ENCODE measurements around the gene PIM3. TPM values are rescaled to one million over a fixed set of nuclear protein-coding genes. Genes with fewer than 3 reads are reported as not detected.

The PIM3 gene
- total RNA-seq, 1 donor from 2014 or later = 97.2 TPM

GRCh38 chr22:49954991-49955580 is 5.5 kb upstream of the PIM3 start:
- no peak overlapping the region for H3K4me3 ChIP-seq
- intact Hi-C loops (cut with DNase I) = no loop called here
- no peaks in the 10 kb centered on the region for H3K27me3 ChIP-seq
- H3K36me3 ChIP-seq = no peaks in the 10 kb centered on the region
- H3K27ac ChIP-seq = no peak overlapping the region
- no peaks in the 10 kb centered on the region for H3K9me3 ChIP-seq
- no peak for DNase-seq (ENCODE audit: extremely low spot score in 2 of 2)
- peaks cover 50% of the 10 kb centered on the region for H3K4me1 ChIP-seq
- TF ChIP-seq POLR2A (IDR thresholded peaks at IDR 0.05) (no peak), POLR2AphosphoS5 (IDR thresholded peaks at IDR 0.05; ENCODE audit: insufficient read depth in 1 of 2, low read depth in 1 of 2) (no peak), CTCF (IDR thresholded peaks at IDR 0.05) (no peak)

DNA sequence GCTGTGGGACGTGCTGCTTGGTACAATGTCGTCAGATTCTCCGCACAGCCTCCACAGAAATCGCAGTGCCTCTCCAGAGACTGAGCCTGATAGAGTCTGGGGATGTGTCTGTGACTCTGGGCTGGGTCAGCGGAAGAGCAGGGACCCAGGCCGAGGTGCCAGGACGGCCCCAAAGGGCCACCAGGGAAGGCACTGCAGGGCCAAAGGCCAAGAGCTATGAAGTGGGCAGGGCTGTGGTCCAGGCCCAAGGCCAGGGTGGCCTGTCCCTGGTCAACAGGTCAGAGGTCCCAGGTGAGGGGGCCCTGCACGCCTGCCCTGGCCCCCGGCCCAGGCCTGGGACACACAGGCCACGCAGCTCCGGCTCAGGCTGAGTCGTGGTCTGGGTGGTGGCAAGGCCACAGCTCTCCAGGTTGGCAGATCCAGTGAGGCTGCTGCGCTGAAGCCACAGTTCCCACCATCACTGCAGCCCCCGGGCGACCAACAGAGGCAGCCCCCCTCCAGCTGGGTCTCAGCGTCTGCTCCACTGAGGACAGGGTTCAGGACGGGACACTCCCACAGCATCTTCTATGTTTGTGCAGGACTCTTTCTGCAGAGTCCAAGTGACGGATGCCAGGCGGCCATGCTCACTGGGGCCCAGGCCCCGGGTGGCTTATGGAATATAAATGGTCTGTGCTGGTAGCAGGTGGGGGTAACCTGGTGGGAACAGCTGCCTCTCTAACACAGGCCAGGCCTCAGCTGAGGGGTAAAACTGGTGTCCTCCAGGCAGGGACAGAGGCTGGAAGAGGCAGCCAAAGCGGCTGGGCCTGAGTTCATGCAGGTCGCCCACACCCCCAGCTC is 4.8 kb upstream of the PIM3 start:
- Histone ChIP-seq H3K9me3 (no peaks in the 10 kb centered on the region), H3K4me3 (no peak overlapping the region), H3K27ac (no peak overlapping the region), H3K4me1 (peaks cover 43% of the 10 kb centered on the region), H3K27me3 (no peaks in the 10 kb centered on the region), H3K36me3 (no peaks in the 10 kb centered on the region)
- no peak for DNase-seq (ENCODE audit: extremely low spot score in 2 of 2)
- TF ChIP-seq CTCF (IDR thresholded peaks at IDR 0.05) = no peak
- no peak for TF ChIP-seq POLR2A (IDR thresholded peaks at IDR 0.05)
- no peak for TF ChIP-seq POLR2AphosphoS5 (IDR thresholded peaks at IDR 0.05; ENCODE audit: insufficient read depth in 1 of 2, low read depth in 1 of 2)
- intact Hi-C loops (cut with DNase I) = no loop called here

- no peaks in the 10 kb centered on the region for H3K9me3 ChIP-seq
- no peak for DNase-seq (ENCODE audit: extremely low spot score in 2 of 2)
- no peak overlapping the region for H3K27ac ChIP-seq
- H3K36me3 ChIP-seq = peaks cover 0 to 1% of the 10 kb centered on the region in 2 donors
- no peak for TF ChIP-seq POLR2AphosphoS5 (IDR thresholded peaks at IDR 0.05; ENCODE audit: insufficient read depth in 1 of 2, low read depth in 1 of 2)
- TF ChIP-seq CTCF (IDR thresholded peaks at IDR 0.05) = no peak
- TF ChIP-seq POLR2A (IDR thresholded peaks at IDR 0.05) = no peak
- H3K4me1 ChIP-seq = peaks cover 40% of the 10 kb centered on the region
- no peak overlapping the region for H3K4me3 ChIP-seq
- no peaks in the 10 kb centered on the region for H3K27me3 ChIP-seq
- intact Hi-C loops (cut with DNase I) = no loop called here
These were observed 4.2 kb upstream of the PIM3 start for GRCh38 chr22:49956418-49956770.

GRCh38 chr22:49956914-49957825 is 3.4 kb upstream of the PIM3 start:
- no peak overlapping the region for H3K4me3 ChIP-seq
- no peak overlapping the region for H3K27ac ChIP-seq
- H3K4me1 ChIP-seq = peaks cover 33% of the 10 kb centered on the region
- no peaks in the 10 kb centered on the region for H3K27me3 ChIP-seq
- no peaks in the 10 kb centered on the region for H3K9me3 ChIP-seq
- DNase-seq (ENCODE audit: extremely low spot score in 2 of 2) = no peak
- peaks cover 0 to 6% of the 10 kb centered on the region in 2 donors for H3K36me3 ChIP-seq
- no peak for TF ChIP-seq CTCF (IDR thresholded peaks at IDR 0.05)
- TF ChIP-seq POLR2A (IDR thresholded peaks at IDR 0.05) = no peak
- TF ChIP-seq POLR2AphosphoS5 (IDR thresholded peaks at IDR 0.05; ENCODE audit: insufficient read depth in 1 of 2, low read depth in 1 of 2) = no peak
- intact Hi-C loops (cut with DNase I) = no loop called here
